ENCODE data around the gene CHN2.
A peak's percentile ranks its signal among the peaks of the same experiment; 100 is the strongest.

The CHN2 gene

DNA sequence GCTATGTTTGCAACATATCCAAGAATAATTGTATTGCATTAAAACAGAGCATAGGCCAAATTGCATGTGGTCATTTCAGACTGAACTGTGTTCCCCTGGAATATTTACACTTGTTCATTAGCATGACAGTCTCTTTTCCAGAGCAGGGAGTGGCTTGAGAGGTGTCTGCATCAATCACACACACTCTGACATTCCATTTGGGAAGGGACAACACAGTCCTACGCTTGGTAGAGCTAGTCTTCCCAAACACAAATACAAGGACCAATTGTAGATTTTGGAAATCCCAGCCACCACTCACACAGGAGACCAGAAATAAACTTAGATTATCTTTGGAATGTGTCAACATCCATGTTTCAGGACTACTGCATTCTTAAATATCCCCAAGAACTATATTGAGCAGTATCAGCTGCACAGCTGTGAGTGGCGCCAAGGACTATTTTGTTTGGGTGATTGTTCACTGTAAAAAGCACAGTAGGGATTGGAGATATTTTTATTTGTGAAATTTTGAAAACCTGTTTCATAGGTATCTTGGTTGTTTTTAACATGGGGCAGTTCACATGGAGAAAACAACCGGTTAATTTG is 275.5 kb downstream of the CHN2 start:
- DNase-seq (ENCODE audit: low spot score), result no peak

DNA sequence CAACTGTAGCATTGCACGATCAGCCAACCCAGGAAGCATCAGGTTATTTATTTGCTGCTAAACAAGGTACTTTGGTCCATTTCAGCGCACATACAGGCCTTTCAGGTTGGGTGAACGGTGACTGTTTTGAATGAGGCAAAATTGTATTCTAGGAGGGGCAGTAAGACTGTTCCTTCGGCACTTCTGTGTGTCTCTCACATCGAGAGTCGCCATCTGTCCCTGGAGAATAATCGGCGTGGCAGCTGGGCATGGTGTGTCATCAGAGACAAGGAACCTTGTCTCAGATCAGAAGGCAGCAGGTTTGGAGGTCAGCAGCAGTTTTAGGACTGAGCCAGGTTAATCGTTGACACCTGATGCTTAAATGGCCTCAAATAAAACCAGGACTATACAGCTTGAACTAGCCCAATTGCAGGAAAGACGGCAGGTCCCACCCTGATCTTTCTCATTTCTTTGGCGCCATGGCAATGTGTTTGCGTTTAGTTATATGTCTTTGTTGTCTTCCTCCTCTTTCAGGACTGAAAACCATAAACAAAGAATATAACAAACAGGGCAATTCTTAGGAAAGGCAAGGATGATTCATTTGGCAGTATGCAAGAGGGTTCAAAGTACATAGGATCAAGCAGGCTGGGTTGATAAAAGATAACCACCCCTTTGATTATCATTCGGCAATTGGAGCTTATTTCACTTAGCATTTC is 277.0 kb downstream of the CHN2 start:
- peak; percentile 69 for DNase-seq (ENCODE audit: low spot score)

DNA sequence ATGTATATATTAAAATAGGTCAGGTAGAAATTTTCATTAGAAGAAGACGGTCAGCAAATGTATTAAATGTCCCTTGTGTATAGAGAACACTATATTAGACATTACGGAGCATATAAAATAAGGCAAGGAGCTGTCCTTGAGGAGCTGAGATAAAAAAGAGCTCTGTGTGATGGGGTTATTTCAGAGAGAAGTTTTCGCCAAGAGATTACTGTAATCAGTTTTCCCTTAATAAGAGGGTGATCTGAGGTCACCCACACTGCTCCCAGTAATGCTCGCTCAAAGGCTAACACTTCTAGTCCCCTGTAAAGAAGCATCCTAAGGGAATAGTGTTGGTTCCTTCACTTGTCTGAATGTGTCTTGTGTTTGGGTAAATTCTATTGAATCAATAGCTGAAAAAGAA is 282.3 kb downstream of the CHN2 start:
- DNase-seq (ENCODE audit: low spot score), result no peak

DNA sequence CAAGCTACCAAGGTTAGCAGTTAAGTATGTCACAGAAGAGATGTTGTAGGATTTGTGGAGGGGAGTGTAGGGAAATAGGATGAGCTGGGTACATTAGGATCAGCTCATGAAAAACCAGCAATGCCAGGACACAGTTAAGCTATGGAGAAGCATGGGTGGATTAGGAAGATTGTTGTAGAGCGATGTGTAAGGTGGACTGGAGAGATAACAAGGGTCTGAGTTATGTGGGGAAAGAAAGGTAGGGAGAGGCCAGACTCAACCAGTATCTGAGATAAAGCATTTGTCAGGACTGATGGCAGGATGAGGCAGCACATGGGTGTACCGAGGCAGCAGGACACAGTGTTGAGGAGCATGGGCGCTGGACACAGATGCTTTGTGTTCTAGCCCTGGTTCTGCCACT is 283.7 kb downstream of the CHN2 start:
- no peak for DNase-seq (ENCODE audit: low spot score)

DNA sequence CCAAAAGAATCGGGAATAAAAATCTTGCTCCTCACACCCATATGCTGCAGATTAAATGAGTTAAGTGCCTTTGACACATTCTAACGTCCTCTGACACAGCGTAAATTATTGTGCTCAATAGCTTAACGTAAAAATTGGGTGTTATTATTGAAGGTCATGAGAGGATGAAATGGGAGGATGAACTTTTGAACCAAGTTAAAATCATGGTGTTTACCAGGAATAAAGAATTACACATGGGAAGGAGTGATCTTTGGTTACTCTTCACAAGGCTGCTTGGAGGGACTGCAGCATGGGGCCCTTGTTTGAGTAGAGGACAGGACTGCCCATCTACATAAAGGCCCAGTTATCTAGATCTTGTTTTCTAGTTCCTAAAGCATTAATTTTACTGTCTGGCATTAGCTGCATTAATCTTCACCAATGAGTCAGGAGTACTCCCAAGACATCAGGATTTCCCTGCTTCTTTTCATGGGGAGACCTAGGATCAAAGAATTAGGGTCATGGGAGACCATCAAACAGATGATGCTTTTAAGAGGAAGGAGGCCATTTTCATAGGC is 284.2 kb downstream of the CHN2 start:
- DNase-seq (ENCODE audit: low spot score), result no peak

DNA sequence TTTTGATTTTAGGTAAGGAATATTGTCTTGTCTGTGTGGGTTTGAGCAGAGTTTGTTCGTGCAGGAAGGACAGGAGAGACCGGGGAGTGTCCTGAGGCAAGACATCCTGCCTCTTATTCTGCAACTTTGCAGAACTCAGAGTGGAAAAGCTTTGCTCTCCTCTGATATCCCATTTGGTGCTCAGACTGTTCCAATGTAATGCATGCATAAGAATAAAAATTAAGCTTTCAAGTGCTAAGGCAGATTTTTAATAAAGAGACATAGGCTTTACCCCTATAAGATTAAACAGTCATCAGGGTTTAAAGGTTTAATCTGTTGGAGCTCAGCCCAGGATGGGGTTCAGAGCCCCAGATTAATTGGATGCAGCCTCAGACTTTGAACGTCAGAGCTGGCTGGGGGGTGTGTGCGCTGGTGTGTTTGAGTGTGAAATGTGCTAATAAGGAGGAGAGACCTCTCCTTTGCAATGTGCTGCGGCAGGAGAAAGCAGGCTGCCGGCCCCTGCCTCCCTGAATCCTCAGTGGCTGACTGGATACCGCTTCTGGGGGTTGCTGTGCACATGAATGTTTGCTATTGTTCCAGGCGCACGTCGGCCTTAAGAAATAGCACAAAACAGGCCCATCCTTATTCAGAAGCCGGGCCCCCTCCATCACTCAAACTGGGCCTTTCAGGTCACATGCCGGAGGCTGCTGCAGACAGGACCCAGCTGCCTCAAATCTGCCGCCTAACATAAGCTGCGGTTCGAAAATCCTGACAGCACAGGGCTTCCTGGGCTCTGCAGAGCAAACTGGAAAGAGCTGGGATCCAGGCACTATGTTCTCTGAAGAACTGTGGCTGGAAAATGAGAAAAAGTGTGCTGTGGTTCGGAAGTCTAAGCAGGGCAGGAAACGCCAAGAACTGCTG is 285.0 kb downstream of the CHN2 start:
- DNase-seq (ENCODE audit: low spot score), result peak; percentile 78

DNA sequence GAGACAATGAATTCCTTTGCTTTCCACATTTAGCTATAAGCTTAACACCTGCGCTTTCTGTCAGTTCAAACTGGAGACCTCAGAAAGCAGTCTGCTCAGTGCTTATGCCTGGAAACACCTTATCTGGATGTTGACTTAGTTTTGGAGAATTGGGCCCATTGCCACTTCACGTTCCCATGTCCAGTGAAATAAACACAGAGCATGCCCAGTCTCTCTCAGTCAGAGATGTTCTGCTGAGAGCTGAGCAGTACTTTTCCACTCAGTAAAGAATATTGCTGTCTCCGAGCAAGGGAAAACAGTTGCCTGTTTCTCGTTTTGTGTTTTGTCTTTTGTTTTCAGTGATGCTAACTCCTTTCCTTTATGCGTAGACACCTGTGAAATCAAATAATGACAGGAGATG is 285.9 kb downstream of the CHN2 start:
- no peak for DNase-seq (ENCODE audit: low spot score)

DNA sequence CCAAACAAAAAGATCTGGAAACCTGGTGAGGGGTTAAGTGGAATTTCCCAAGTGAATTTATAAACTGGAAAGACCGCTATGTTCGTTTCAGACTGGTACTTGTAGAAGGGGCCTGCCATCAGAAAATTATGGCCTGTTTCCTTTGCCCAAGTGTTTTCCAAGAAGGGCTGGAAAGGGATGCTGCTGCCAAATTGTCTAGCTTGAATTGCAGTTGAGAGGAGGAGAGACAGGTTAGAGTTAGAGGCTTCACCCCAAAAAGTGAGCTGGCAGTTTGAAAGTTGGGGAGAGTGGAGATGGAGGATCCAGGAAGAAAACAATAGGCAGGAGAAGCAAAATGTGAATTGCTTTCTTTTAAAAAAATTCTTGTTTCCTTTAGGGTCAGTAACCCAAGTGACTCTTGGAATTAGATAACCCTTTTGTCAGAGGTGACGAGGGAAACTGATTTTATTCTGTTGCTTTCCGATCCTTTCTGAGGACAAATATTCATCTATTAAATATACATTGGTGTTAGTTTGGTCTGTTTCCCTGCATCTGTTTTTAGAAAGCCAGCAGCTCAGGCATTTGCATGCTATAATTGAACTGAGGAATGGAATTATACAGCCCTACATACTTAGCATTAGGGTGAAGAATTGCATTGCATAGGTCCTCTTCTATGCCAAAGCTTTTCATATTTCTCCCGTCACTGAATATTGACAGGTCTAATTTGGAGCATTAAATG is 286.5 kb downstream of the CHN2 start:
- no peak for DNase-seq (ENCODE audit: low spot score)

DNA sequence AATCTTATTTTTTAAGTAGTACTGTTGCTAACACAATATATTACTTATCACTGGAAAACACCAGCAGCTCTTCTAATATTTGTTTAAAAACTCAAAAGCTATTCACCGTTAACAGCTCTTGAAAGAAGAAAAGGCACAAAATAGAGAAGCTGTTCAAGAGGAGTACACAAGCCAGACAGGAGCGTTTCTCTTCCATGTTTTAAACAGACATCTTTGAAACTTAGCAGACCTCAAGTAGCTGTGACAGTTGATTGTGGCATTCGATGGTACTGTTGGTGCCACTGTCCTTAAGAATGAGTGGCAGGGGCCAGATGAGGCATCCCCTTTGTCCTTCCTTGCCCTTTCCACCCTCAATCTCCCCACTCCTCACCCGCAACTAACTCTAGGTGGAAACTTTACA is 287.5 kb downstream of the CHN2 start:
- no peak for DNase-seq (ENCODE audit: low spot score)

DNA sequence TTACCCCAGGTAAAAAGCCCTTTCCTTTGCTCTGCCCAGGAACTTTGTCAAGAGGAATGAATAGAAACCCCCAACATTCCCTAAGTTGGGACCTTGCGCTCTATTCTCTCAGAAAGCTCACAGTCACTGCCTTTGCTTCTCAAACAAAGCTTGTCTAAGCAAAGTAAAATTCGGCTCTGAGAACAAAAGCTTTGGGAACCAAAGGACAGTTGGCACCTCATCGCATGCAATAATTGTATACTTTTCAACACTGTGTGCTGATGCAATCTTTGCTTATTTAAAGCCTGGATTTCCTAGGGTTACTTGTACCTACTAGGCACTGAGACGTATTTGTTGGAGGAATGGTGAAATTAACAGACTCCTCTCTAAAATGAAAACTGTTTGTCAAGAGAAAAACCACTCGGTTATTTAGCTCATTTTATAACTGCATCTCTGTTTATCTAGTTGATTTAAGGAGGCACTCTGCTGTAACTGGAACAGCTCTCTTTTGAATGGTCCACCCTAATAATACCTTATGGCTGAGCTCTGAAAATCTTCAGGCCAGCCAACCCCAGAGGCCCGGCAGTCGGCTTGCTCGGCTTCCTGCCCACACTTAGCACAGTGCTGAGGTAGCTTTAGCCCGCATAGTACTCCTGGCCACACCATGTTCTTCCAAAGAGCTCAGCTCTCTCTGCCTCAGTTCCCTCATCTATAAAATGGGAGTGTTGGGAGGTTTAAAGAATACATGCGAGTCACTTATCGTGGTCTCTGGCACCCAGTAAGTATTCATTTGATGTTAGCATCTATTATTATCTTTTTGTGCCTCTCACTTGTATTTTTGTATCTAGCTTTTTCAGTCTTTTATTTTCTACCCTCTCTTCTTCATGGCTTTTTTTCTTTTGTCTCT is 288.9 kb downstream of the CHN2 start:
- DNase-seq (ENCODE audit: low spot score), result no peak

DNA sequence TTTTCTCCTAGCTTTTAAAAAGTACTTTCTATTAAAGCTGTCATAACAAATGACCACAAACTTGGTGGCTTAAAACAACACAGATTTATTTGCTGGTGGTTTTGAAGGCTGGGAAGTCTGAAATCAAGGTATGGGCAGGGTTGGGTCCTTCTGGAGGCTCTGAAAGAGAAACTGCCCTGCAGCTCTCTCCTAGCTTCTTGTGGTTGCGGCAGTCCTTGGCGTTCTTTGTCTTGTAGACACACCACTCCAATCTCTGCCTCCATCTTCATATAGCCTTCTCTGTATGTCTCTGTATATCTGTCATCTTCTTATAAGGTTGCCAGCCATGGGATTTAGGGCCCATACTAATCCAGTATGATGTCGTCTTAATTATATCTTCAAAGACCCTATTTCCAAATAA is 289.7 kb downstream of the CHN2 start:
- no peak for DNase-seq (ENCODE audit: low spot score)

DNA sequence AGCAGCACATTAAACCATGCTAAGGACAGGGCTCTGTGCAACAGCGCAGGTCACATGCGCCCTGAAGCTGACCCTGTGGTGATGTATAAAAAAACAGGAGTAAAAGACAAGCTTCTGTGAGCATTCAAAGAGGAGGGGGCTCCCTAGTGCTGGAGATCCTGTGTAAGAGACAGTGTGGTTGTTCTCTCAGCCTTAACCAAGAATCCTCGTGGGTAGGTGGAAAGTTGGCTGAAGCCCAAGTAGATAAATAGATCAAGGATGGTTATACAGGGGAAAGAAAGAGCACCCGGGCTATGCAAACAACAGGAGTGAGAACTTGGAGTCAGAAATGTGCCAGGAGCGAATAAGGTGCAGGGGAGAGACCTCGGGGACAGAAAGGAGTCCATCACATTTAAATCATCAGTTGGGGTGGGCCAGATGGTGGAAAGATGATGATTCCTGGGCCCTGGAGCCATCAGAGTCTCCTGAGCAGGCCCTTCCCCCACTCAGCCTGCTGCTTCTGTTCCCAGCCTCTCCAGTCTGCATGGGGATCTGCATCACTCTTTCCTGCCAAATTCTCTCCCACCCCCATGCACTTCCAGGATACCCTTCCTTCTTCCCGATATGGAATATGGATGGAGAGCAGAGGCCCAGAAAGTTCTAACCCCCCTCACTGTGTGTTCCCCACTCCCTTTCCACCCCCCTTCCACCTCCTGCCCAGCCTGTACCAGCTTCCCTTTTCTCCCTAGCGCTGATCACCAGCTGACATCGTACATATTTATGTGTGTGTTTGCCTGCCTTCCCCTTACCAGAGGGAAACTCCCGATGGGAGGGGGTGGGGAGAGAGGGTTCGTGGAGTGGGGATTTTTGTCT is 291.0 kb downstream of the CHN2 start:
- peak; percentile 69 for DNase-seq (ENCODE audit: low spot score)

DNA sequence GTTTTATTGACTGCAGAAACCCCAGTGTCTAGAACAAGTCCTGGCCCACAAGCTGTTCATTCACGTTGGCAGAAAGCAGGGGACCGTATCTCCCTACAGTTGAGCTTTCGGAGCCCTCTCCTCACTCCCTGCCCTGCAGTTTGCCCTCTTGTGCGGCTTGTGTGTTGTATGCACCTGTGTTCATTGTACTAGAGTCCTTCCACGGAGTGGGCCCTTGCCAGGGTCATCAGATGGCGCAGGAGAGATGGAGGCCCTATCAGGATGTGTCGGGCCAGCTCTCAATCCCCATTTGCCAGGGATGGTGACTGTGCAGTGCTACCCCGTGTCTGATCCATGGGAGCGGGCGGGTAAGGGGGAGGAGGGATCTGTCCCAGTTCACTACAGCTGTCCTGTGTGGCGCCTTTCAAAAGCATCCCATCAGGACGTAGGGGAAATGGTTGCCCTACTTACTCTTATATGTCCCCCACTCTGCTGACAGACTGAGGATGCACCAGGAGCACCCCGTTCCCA is 291.7 kb downstream of the CHN2 start:
- DNase-seq (ENCODE audit: low spot score), result peak; percentile 52

DNA sequence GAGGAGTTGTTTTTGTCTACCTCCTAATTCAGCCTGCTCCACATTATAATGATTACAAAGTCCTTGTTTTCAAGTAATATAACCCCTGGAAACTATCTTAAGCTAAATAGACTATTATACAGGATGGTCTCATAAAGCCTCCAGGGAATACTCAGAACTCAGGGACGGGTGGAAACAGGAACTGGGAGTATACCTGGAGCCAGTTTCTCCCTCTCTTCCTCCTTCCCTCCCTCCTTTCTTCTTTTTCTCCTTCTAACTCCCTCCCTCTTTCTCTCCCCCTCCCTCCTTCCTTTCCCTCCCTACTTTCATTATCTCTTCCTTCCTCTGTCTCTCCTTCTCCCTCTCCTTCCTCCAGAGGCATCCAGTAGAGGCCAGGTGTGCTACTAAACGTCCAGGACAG is 292.8 kb downstream of the CHN2 start:
- no peak for DNase-seq (ENCODE audit: low spot score)

DNA sequence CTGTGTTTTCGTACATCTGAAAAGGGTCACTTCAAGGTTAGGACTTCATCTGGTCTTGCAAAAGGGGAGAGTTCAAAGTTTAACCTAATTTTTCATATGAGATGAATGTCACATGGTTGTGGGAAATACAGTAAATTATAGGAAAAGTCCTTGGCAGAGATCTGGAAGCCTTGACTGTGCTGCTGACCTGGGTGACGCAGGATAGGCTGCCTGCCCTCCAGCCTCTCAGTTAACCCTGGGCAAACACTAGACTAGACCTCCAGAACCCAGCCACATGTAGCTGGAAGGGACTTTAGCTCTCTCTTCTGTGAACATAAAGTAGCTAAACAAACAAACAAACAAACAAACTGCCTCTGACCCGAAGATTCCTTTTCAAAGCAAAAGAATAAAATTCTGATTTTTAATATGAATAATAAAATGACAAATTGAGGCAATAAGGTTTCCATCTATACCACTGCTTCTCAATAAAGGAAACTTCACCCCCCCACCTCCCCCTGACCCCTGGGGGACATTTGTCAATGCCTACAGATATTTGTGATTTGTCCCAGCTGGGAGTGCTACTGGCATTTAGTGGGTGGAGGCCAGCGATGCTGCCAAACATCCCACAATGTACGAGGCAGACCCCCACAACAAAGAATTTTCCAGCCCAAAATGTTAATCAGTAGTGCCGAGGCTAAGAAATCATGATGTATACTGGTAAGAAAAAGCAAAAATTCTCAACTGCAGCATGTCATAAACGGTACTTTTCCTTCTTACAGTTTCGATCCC is 293.8 kb downstream of the CHN2 start:
- no peak for DNase-seq (ENCODE audit: low spot score)

DNA sequence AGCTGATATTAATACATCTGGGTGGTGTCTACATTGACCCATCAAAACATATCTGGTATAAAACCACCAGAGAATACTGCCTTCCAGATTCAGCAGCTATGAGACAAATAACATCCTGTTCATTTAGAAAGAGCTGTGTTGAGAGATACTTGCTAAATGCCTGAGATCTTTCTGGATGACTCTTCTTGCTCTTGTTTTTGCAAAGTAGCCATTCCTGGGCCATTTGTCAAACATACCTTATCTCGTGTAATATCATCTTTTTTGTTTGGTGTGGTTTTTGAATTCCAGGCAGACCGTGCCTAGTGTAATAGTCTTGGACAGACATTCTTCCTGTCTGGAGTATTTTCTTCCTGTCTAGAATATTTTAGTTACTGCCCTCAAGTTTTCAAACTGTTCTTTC is 294.4 kb downstream of the CHN2 start:
- DNase-seq (ENCODE audit: low spot score), result no peak

DNA sequence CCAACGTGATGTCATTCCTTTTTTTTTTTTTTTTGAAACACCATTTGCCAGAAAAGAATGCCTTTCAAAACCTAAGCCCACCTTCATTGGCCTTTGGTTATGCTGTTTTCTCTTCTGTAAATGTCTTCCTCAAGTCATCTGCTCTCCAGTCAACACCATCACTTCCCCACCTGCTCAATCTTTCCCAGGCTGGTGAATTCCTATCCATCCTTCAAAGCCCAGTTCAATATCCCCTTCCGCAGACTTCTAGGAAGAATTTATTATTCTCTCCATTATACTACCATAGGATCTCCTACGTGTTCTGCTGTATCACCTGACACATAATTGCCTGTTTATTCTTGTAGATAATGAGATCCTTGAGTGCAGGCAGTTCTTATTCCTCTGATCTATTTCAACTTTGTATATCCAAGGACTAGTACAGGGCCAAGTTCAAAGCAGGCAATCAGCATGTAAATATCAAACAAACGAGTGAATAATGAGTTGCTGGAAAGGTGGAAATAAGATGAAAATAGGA is 295.6 kb downstream of the CHN2 start:
- no peak for DNase-seq (ENCODE audit: low spot score)

DNA sequence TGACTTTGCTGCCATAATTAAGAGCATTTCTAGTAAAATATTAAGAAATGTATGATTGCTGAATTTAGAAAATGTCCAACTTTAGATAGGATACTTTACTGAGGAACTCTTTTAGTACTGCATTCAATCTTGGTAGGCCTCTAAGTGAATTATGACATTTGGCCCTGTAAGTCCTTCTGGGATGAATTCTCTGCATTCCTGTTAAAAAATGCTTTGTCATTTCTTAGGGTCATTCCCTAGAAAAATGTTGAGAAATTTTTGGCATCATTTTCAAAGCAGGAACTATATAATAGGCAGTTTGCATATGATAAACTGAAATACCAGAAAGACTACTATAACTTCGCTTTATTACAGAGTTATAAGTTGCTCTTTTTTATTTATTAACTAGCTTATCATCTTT is 299.8 kb downstream of the CHN2 start:
- no peak for DNase-seq (ENCODE audit: low spot score)

DNA sequence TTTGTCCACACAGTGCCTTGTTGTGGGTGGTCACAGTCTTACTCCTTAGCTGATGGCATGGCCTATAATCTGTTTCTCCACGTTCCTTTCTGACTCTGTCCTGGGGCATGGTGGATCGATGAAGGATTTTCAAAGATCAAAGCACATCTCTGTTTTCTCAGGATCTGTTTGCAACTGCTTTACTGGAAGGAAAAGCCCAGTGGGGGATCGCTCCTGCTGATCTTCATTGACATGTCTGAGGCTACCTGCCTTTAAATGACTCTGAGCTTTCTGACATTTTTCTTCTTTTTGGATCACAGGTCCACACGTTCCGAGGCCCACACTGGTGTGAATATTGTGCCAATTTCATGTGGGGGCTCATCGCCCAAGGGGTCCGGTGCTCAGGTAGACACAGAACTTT is 301.1 kb downstream of the CHN2 start:
- DNase-seq (ENCODE audit: low spot score), result no peak

Data from D341Med (cell line).